HL-60 (cell line): ENCODE measurements around the gene GINS2.

Experiments used
- DNase-seq, 2 experiments: peaks; one replicate each; pipeline ENCODE4 v3.0.0-alpha.2; 2010 to 2020; ENCODE audit warnings: low read depth in 1 of 2, low spot score in 1 of 2
- H3K27ac ChIP-seq: fragments of 250-450 bp; sonication (Bioruptor Pico); replicated peaks from 2 replicates; pipeline ENCODE4 v1.5.1; 2020; ENCODE audit warnings: mild to moderate bottlenecking, moderate library complexity
- H3K27me3 ChIP-seq: fragments of 250-450 bp; sonication (Bioruptor Pico); 2 replicates; pipeline ENCODE4 v1.5.1; 2021; ENCODE audit warnings: mild to moderate bottlenecking, moderate library complexity; ENCODE audit not compliant: insufficient read depth, poor library complexity, severe bottlenecking
- H3K4me3 ChIP-seq: replicated peaks from 2 replicates; pipeline ENCODE4 v1.5.1; 2011; ENCODE audit warnings: mild to moderate bottlenecking, control low read depth, low read length; ENCODE audit not compliant: insufficient read depth
- CTCF ChIP-seq: IDR thresholded peaks from one replicate; pipeline ENCODE4 v1.5.1; 2011; ENCODE audit warnings: low read length, control low read depth, inconsistent platforms; ENCODE audit not compliant: insufficient read depth
- GABPA ChIP-seq: IDR thresholded peaks from 2 replicates; pipeline ENCODE4 v1.6.1; 2012; ENCODE audit warnings: low read depth
- POLR2AphosphoS5 ChIP-seq: IDR thresholded peaks from 2 replicates; pipeline ENCODE4 v1.6.1; 2012; ENCODE audit warnings: low read depth
- SPI1 ChIP-seq: IDR thresholded peaks from 2 replicates; pipeline ENCODE4 v1.6.1; 2012; ENCODE audit warnings: low read depth, mild to moderate bottlenecking, borderline replicate concordance
- TF ChIP-seq, protein P1 (sequence below): IDR thresholded peaks from 2 replicates; pipeline ENCODE4 v1.6.1; 2012; ENCODE audit warnings: low read depth; ENCODE audit not compliant: insufficient replicate concordance

Gene GINS2

GRCh38 chr16:85720302-85720637 lies 31.5 kb upstream of the GINS2 start:
- H3K27me3 ChIP-seq = no peaks in the 10 kb centered on the region
- DNase-seq = no peak
- no peak for TF ChIP-seq GABPA
- no peak for TF ChIP-seq CTCF
- TF ChIP-seq, protein P1, sequence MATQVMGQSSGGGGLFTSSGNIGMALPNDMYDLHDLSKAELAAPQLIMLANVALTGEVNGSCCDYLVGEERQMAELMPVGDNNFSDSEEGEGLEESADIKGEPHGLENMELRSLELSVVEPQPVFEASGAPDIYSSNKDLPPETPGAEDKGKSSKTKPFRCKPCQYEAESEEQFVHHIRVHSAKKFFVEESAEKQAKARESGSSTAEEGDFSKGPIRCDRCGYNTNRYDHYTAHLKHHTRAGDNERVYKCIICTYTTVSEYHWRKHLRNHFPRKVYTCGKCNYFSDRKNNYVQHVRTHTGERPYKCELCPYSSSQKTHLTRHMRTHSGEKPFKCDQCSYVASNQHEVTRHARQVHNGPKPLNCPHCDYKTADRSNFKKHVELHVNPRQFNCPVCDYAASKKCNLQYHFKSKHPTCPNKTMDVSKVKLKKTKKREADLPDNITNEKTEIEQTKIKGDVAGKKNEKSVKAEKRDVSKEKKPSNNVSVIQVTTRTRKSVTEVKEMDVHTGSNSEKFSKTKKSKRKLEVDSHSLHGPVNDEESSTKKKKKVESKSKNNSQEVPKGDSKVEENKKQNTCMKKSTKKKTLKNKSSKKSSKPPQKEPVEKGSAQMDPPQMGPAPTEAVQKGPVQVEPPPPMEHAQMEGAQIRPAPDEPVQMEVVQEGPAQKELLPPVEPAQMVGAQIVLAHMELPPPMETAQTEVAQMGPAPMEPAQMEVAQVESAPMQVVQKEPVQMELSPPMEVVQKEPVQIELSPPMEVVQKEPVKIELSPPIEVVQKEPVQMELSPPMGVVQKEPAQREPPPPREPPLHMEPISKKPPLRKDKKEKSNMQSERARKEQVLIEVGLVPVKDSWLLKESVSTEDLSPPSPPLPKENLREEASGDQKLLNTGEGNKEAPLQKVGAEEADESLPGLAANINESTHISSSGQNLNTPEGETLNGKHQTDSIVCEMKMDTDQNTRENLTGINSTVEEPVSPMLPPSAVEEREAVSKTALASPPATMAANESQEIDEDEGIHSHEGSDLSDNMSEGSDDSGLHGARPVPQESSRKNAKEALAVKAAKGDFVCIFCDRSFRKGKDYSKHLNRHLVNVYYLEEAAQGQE = no peak
- no peak for TF ChIP-seq POLR2AphosphoS5
- TF ChIP-seq SPI1 = no peak
- no peak overlapping the region for H3K27ac ChIP-seq
- H3K4me3 ChIP-seq = no peak overlapping the region

- H3K27ac ChIP-seq = no peak overlapping the region
- no peak for DNase-seq
- no peak for TF ChIP-seq CTCF
- H3K27me3 ChIP-seq = no peaks in the 10 kb centered on the region
- no peak overlapping the region for H3K4me3 ChIP-seq
Observed at GRCh38 chr16:85719605-85720301, 31.0 kb upstream of the GINS2 start.

- no peak for DNase-seq
- Histone ChIP-seq H3K4me3 (no peak overlapping the region), H3K27ac (no peak overlapping the region), H3K27me3 (no peaks in the 10 kb centered on the region)
- TF ChIP-seq GABPA = no peak
Observed at GRCh38 chr16:85718682-85719081, 29.9 kb upstream of the GINS2 start.

- Histone ChIP-seq H3K4me3 (no peak overlapping the region), H3K27me3 (no peaks in the 10 kb centered on the region), H3K27ac (no peak overlapping the region)
- TF ChIP-seq, protein P1 = no peak
- no peak for TF ChIP-seq POLR2AphosphoS5
- TF ChIP-seq GABPA = no peak
- TF ChIP-seq CTCF = no peak
- no peak for TF ChIP-seq SPI1
- no peak for DNase-seq
Observed at GRCh38 chr16:85718153-85718477, 29.4 kb upstream of the GINS2 start.
